ENCODE results near the gene ATP2C2. TPM values are rescaled to one million over a fixed set of nuclear protein-coding genes. Genes with fewer than 3 reads are reported as not detected.
A peak's percentile ranks its signal among the peaks of the same experiment; 100 is the strongest.

The ATP2C2 gene
- total RNA-seq, 1 donor: not detected

GRCh38 chr16:84502581-84502980 is 134.2 kb downstream of the ATP2C2 start:
- H3K27ac ChIP-seq (ENCODE audit: low read depth, low read length): peak overlapping the region; percentile 83

GRCh38 chr16:84503751-84504395 is 135.5 kb downstream of the ATP2C2 start:
- H3K4me1 ChIP-seq (ENCODE audit: insufficient read depth, low read length): peaks cover 32% of the 10 kb centered on the region

More at GRCh38 chr16:84502581-84502980, 134.2 kb downstream of the ATP2C2 start:
- no peaks in the 10 kb centered on the region for H3K9me3 ChIP-seq (ENCODE audit: low read depth, low read length)
- H3K79me2 ChIP-seq (ENCODE audit: insufficient read depth, low read length): peaks cover 53% of the 10 kb centered on the region
- H3K4me3 ChIP-seq (ENCODE audit: insufficient read depth, low read length): no peak overlapping the region
- no peak for DNase-seq (ENCODE audit: insufficient read length, low spot score, missing footprints)
- H3K36me3 ChIP-seq (ENCODE audit: insufficient read depth, low read length): peaks cover 36% of the 10 kb centered on the region
- peaks cover 14% of the 10 kb centered on the region for H4K20me1 ChIP-seq (ENCODE audit: insufficient read depth, low read length)
- no peak for TF ChIP-seq CTCF (IDR thresholded peaks at IDR 0.05; ENCODE audit: extremely low read depth, low read depth, low read length)
- H2AFZ ChIP-seq (ENCODE audit: low read length): no peak overlapping the region
- H3K4me2 ChIP-seq (ENCODE audit: insufficient read depth, low read length): peak overlapping the region; percentile 83
- no peaks in the 10 kb centered on the region for H3K27me3 ChIP-seq (ENCODE audit: insufficient read depth, low read length)
- peaks cover 32% of the 10 kb centered on the region for H3K4me1 ChIP-seq (ENCODE audit: insufficient read depth, low read length)

GRCh38 chr16:84504420-84505248 is 136.3 kb downstream of the ATP2C2 start, which contains the start of gene MEAK7:
TSS of gene MEAK7 (minus strand) at chr16:84504659. CDS start at chr16:84498086, 6,573 bp downstream.
- H3K27ac ChIP-seq (ENCODE audit: low read depth, low read length): peak within 1 kb of the TSS; percentile 83
- DNase-seq (ENCODE audit: insufficient read length, low spot score, missing footprints): peak; percentile 99
- H4K20me1 ChIP-seq (ENCODE audit: insufficient read depth, low read length): peaks cover 6% of the 10 kb centered on the region
- TF ChIP-seq CTCF (IDR thresholded peaks at IDR 0.05; ENCODE audit: extremely low read depth, low read depth, low read length): no peak
- H3K9me3 ChIP-seq (ENCODE audit: low read depth, low read length): no peaks in the 10 kb centered on the region
- peak within 1 kb of the TSS; percentile 83 for H3K4me2 ChIP-seq (ENCODE audit: insufficient read depth, low read length)
- no peaks in the 10 kb centered on the region for H3K27me3 ChIP-seq (ENCODE audit: insufficient read depth, low read length)
- H3K36me3 ChIP-seq (ENCODE audit: insufficient read depth, low read length): peaks cover 19% of the 10 kb centered on the region
- peaks cover 44% of the 10 kb centered on the region for H3K79me2 ChIP-seq (ENCODE audit: insufficient read depth, low read length)
- peak within 1 kb of the TSS; percentile 97 for H3K4me3 ChIP-seq (ENCODE audit: insufficient read depth, low read length)
- peaks cover 32% of the 10 kb centered on the region for H3K4me1 ChIP-seq (ENCODE audit: insufficient read depth, low read length)
- H2AFZ ChIP-seq (ENCODE audit: low read length): peak within 1 kb of the TSS; percentile 93

More at GRCh38 chr16:84503751-84504395, 135.5 kb downstream of the ATP2C2 start:
- Histone ChIP-seq H3K27ac (ENCODE audit: low read depth, low read length) (peak overlapping the region; percentile 83), H3K4me3 (ENCODE audit: insufficient read depth, low read length) (peak overlapping the region; percentile 97), H3K9me3 (ENCODE audit: low read depth, low read length) (no peaks in the 10 kb centered on the region), H3K4me2 (ENCODE audit: insufficient read depth, low read length) (peak overlapping the region; percentile 83), H3K27me3 (ENCODE audit: insufficient read depth, low read length) (no peaks in the 10 kb centered on the region), H3K79me2 (ENCODE audit: insufficient read depth, low read length) (peaks cover 50% of the 10 kb centered on the region), H4K20me1 (ENCODE audit: insufficient read depth, low read length) (peaks cover 9% of the 10 kb centered on the region), H3K36me3 (ENCODE audit: insufficient read depth, low read length) (peaks cover 24% of the 10 kb centered on the region), H2AFZ (ENCODE audit: low read length) (peak overlapping the region; percentile 71)
- TF ChIP-seq CTCF (IDR thresholded peaks at IDR 0.05; ENCODE audit: extremely low read depth, low read depth, low read length): no peak
- DNase-seq (ENCODE audit: insufficient read length, low spot score, missing footprints): no peak

Measured in osteoblast (primary cell).